Colonic mucosa (tissue), 4 donors: ENCODE data around the gene DMRT2. TPM values are rescaled to one million over a fixed set of nuclear protein-coding genes. Genes with fewer than 3 reads are reported as not detected.
A peak's percentile ranks its signal among the peaks of the same experiment; 100 is the strongest.

Source experiments
- DNase-seq: peaks from one replicate; pipeline ENCODE4 v3.0.0-alpha.2; 2020
- H3K27ac ChIP-seq: fragments of 200-600 bp; one replicate; pipeline ENCODE4 v1.8.0; 2021
- H3K27me3 ChIP-seq: fragments of 200-600 bp; one replicate; pipeline ENCODE4 v1.8.0; 2021
- H3K36me3 ChIP-seq: fragments of 200-600 bp; one replicate; pipeline ENCODE4 v1.8.0; 2021
- H3K4me1 ChIP-seq: fragments of 200-600 bp; one replicate; pipeline ENCODE4 v1.8.0; 2021; ENCODE audit warnings: mild to moderate bottlenecking
- H3K4me3 ChIP-seq: fragments of 200-600 bp; one replicate; pipeline ENCODE4 v1.8.0; 2021
- H3K9ac ChIP-seq, 2 donors: one replicate each; pipeline ENCODE4 v1.7.0; 2013; ENCODE audit warnings: control low read depth in 2 of 2, low read depth in 2 of 2, low read length in 2 of 2
- H3K9me3 ChIP-seq: fragments of 200-600 bp; one replicate; pipeline ENCODE4 v1.8.0; 2021
- CTCF ChIP-seq: fragments of 200-600 bp; IDR thresholded peaks from one replicate; pipeline ENCODE4 v1.8.0; 2022; ENCODE audit warnings: antibody characterized with exemption, mild to moderate bottlenecking
- intact Hi-C: fragments of 100-400 bp; cut with DNase I; formaldehyde crosslinking; loops from one replicate; pipeline ENCODE4 v1.14.1; 2022
- total RNA-seq, 2 donors: library from RNA; stranded (reverse); fragmentation: NEBNext Ultra II Directional in 1 of 2; extraction: Animal tissue kit (Norgen Biotek cat#: 25700) in 1 of 2; gene quantifications; one replicate each; pipeline ENCODE4 v1.2.1, GENCODE V29; 2021
- donor health status: healthy.
- donor health status: DM: no; HTN: no; CAD: no.
- donor health status: DM: no; HTN: no; CAD: no.

The DMRT2 gene
- total RNA-seq, 2 donors from 2014 or later, result 8.7 to 15.9 TPM

GRCh38 chr9:1071730-1072129 is 21.6 kb downstream of the DMRT2 start:
- Histone ChIP-seq H3K4me1 (no peaks in the 10 kb centered on the region), H3K9ac (no peak overlapping the region), H3K36me3 (no peaks in the 10 kb centered on the region), H3K27me3 (no peaks in the 10 kb centered on the region), H3K27ac (peak overlapping the region; percentile 80), H3K9me3 (no peaks in the 10 kb centered on the region), H3K4me3 (no peak overlapping the region)
- DNase-seq, result peak; percentile 90
- intact Hi-C loops, result no loop called here
- TF ChIP-seq CTCF, result no peak

GRCh38 chr9:1073497-1073896 is 23.3 kb downstream of the DMRT2 start:
- H3K9me3 ChIP-seq, result no peaks in the 10 kb centered on the region
- H3K27me3 ChIP-seq, result no peaks in the 10 kb centered on the region
- H3K4me1 ChIP-seq, result no peaks in the 10 kb centered on the region
- intact Hi-C loops, result no loop called here
- H3K27ac ChIP-seq, result no peak overlapping the region
- no peak for DNase-seq
- TF ChIP-seq CTCF, result no peak
- H3K4me3 ChIP-seq, result no peak overlapping the region
- H3K36me3 ChIP-seq, result no peaks in the 10 kb centered on the region
- H3K9ac ChIP-seq, result no peak overlapping the region

GRCh38 chr9:1077616-1078015 is 27.5 kb downstream of the DMRT2 start:
- Histone ChIP-seq H3K27me3 (no peaks in the 10 kb centered on the region), H3K27ac (no peak overlapping the region), H3K4me1 (no peaks in the 10 kb centered on the region), H3K4me3 (no peak overlapping the region), H3K9me3 (no peaks in the 10 kb centered on the region), H3K36me3 (no peaks in the 10 kb centered on the region), H3K9ac (no peak overlapping the region)
- DNase-seq, result no peak
- no peak for TF ChIP-seq CTCF
- intact Hi-C loops, result no loop called here

GRCh38 chr9:1083325-1083913 is 33.3 kb downstream of the DMRT2 start:
- DNase-seq, result peak; percentile 61
- intact Hi-C loops, result no loop called here
- TF ChIP-seq CTCF, result no peak
- Histone ChIP-seq H3K27me3 (no peaks in the 10 kb centered on the region), H3K4me1 (no peaks in the 10 kb centered on the region), H3K9ac (no peak overlapping the region), H3K4me3 (no peak overlapping the region), H3K9me3 (no peaks in the 10 kb centered on the region), H3K36me3 (no peaks in the 10 kb centered on the region), H3K27ac (no peak overlapping the region)

- no peaks in the 10 kb centered on the region for H3K27me3 ChIP-seq
- no peak overlapping the region for H3K4me3 ChIP-seq
- intact Hi-C loops, result no loop called here
- DNase-seq, result no peak
- no peak overlapping the region for H3K27ac ChIP-seq
- H3K9ac ChIP-seq, result no peak overlapping the region
- no peaks in the 10 kb centered on the region for H3K36me3 ChIP-seq
- H3K9me3 ChIP-seq, result no peaks in the 10 kb centered on the region
- TF ChIP-seq CTCF, result no peak
- no peaks in the 10 kb centered on the region for H3K4me1 ChIP-seq
Observed at GRCh38 chr9:1085086-1085485, 34.9 kb downstream of the DMRT2 start.
